NCI-H1417 (cell line): ENCODE results near the gene PRSS3.
"Not testable (repeated sequence)": the region's sequence is repeated elsewhere in the genome, so short reads cannot be mapped to it uniquely, and the experiment has no call there.

Experiments used
- DNase-seq, 3 experiments: peaks; one replicate each; lab custom pipeline; 2025; lab: John Stamatoyannopoulos, UW

The PRSS3 gene

DNA sequence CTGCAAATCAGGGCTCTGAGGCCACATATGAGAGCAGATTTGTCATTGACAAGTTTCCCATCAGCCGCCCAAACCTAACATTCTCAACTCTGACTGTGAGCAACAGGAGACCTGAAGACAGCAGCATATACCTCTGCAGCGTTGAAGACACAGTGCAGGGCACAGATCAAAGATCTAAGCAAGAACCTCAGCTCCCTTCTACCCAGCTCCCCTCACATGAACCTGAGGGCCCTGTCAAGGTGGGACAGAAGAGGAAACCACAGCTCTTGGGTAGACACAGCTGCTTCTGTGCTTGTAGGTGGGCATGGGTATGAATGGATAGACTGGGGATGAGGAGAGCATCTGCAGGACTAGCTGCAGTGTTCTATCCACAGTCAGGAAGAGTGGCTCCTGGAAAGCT is 8.7 kb upstream of the PRSS3 start:
- DNase-seq, result no peak

DNA sequence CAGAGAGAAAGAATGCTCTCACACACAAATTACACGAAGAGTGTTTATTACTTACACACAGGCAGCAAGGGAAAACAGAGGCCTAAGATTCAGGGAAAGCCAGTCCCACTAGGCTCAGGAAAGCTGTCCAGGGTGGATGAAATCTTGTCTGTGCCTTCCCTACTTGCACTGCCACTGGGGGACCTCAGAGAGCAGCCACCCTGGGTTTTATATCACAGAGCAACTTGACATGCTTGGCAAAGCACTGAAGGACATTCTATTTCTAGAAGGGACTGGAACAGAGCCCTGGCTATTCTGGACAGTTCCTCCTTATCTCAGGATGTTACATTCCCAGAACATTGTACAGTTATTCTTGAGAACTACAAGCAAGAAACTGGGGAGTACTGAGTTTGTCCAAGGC is 7.5 kb upstream of the PRSS3 start:
- no peak for DNase-seq

DNA sequence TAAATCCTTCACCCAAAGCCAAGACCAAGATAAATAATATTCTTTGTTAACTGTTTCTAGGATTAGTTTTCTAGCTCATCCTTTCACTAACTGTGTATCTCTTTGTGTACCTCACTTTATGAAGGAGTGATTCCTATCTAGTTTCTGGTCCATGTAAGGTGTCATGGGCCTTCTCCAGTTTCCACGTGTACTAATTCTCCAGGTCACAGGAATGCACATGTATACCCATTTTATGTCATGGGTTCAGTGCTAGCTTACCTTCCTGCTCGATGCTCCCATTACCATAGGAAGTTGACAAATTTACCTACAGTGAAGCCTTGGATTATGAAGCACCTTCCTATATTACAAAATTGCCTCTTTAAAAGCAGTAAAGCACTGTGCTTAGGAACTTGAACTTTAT is 5.9 kb upstream of the PRSS3 start:
- DNase-seq, result not testable (repeated sequence)

GRCh38 chr9:33791117-33791516 is 4.2 kb upstream of the PRSS3 start:
- DNase-seq, result no peak

DNA sequence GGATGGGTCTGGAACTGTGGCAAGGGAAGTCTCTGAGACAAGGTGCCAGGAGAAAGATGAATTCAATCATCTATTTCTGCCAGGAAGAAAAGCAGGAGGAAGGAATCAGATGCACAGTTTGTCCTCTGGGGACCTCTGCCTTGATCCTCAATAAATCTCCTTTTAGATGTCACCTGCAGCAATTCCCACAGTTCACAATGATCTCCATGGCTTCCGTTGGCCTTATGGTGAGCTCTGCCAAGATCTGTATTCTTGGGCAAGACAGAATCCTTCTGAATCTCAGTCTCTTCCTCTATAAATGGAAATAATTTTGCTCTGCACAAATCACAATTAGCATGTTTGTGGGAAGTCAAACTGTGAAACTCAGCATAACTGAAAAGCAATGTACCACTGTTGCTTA is 1.9 kb upstream of the PRSS3 start:
- not testable (repeated sequence) for DNase-seq

GRCh38 chr9:33794560-33794959 is 801 bp upstream of the PRSS3 start:
- peak; percentile 23 to 73 (median 71) for DNase-seq

GRCh38 chr9:33795819-33796218 is 458 bp downstream of the PRSS3 start:
- DNase-seq, result peak in 1 of 3 experiments; percentile 67

- not testable (repeated sequence) for DNase-seq
These were observed 1.3 kb downstream of the PRSS3 start for GRCh38 chr9:33796679-33797078.

GRCh38 chr9:33797837-33798236 is 2.5 kb downstream of the PRSS3 start:
- no peak for DNase-seq

DNA sequence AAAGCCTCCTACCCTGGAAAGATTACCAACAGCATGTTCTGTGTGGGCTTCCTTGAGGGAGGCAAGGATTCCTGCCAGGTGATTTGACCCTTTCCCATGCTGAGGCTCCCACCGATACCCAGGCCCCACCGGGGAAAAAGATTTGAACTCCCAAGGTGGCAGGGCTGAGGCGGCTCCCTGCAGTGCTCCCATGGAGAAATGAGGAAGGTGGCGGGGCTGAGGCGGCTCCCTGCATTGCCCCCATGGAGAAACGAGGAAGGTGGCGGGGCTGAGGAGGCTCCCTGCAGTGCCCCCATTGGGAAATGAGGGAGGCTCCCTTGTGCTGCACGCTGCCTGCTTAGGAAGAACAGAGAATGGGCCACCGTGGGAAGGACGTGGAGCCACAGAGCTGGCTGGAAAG is 3.2 kb downstream of the PRSS3 start:
- no peak for DNase-seq

DNA sequence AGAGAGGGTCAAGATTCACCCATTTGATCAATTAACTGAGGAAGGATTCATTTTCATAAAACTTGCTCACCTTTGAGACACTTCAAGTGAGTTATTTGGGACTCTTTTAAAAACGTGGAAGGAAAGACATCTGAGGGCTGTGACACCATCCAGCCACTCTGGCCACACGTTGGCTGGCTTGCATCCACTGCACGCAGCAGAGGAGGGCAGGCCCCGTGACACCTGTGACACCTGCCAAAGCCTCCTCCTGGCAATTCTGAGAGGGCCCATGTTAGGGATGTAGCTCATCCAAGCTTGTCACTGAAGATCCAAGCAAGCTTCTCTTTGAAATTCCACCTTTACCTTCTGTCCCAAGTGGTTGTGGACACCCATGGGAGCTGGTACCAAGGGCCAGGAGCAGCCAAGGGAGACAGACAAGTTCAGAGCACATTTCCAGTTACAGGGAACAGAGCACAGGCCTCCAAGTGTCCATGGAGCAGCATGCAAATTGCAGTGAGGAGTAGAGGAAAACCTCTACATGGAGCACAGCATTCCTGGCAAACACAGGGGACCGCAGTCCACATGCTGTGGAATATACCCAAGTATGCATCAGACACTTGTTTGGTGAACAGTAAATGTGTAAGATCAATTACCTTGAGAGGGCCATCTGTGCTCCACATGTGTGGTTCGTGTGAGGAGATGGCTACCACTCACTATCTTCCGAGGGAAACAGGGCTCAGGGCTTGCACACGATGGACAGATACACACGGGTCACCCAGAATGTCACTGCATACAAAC is 4.8 kb downstream of the PRSS3 start:
- no peak for DNase-seq

DNA sequence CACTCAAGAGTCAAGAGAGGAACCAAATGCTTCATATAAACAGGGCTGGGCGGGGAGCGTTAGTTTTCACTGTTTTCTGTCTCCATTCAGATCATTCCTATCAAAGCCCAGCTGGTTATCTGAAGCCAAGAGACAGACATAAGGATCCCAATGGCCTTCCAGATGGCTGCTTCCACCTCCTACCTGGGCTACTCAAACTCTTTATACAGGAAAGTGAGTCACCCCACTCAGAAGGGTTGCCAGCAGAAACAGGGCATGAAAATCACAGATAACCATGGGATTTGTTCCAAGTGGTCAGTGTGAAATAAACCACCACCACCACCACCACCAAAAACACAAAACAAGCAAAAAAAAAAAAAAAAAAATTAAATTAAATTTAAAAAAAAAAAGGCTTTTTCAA is 5.5 kb downstream of the PRSS3 start:
- DNase-seq, result no peak

- not testable (repeated sequence) for DNase-seq
These were observed 6.7 kb downstream of the PRSS3 start for GRCh38 chr9:33801943-33802500.

GRCh38 chr9:33804196-33804595 is 8.8 kb downstream of the PRSS3 start:
- not testable (repeated sequence) for DNase-seq

DNA sequence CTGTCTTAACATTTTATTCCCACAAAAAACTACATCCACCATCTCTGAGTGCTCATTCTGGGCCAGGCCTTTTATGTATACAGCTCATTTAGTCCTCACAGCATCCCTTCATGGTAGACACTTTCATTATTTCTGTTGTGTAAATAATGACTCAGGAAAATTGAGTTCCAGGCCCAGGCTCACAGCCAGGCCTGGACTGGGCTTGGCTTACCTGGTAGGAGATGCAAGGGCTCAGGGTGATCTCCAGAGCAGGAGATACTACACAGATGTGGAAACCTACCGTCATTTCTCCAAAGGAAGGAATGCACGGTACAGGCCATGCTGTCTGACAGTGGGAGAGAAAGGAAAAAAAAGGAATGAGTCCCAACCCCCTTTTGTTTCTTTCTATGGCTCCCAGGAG is 11.8 kb downstream of the PRSS3 start:
- peak in 2 of 3 experiments; percentile 24 to 55 for DNase-seq

DNA sequence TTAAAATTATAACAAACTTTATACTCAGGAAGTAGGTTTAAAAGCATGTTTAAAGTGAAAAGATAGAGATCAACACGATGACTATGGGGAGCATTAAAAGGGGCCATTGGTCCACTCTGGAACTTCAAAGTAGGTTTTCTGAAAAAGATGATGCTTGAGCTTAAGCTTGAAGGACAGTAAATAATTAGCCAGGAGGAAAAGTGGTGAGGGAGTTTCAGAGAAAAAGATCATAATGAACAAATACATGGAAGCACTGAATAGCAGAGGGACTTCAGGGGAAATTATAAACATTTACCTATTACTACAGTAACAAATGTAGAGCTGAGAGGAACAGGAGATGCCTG is 13.6 kb downstream of the PRSS3 start:
- not testable (repeated sequence) for DNase-seq

DNA sequence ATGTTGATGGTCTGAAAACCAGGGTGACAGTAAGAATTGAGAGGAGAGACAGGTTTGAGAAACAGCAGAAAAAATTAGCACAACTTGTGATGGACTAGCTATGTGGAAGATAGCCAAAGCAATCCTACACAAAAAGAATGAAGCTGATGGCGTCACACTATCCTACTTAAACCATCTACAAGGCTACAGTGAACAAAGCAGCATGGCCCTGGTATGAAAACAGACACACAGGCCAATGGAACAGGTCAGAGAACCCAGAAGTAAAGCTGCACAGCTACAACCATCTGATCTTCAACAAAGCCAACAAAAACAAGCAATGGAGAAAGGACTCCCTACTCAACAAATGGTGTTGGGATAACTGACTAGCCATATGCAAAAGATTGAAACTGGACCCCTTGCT is 14.1 kb downstream of the PRSS3 start:
- no peak for DNase-seq

GRCh38 chr9:33813712-33814641 is 18.6 kb downstream of the PRSS3 start:
- DNase-seq, result peak in 2 of 3 experiments; percentile 30 to 46

- no peak for DNase-seq
These were observed 20.4 kb downstream of the PRSS3 start for GRCh38 chr9:33815781-33816180.

GRCh38 chr9:33816327-33817252 is 21.2 kb downstream of the PRSS3 start, which contains the start of gene UBE2R2:
Gene UBE2R2, plus strand, starts transcription at chr9:33817160. Its CDS starts 598 bp downstream, at chr9:33817758.
- peak; percentile 84 to 94 (median 90) for DNase-seq
